ENCODE results near the gene KCNQ1. TPM values are rescaled to one million over a fixed set of nuclear protein-coding genes. Genes with fewer than 3 reads are reported as not detected.
A peak's percentile ranks its signal among the peaks of the same experiment; 100 is the strongest.

The KCNQ1 gene
- total RNA-seq, 1 donor from 2014 or later, result 8.5 TPM

- no peak overlapping the region for H3K27ac Mint-ChIP-seq
- TF ChIP-seq CTCF (IDR thresholded peaks at IDR 0.05; ENCODE audit: unreplicated experiment), result no peak
- no peaks in the 10 kb centered on the region for H3K36me3 Mint-ChIP-seq
- DNase-seq (ENCODE audit: low spot score in 2 of 2, unreplicated experiment in 2 of 2), result no peak
- no peaks in the 10 kb centered on the region for H3K9me3 Mint-ChIP-seq
- no peak overlapping the region for H3K4me3 Mint-ChIP-seq
- peaks cover 5% of the 10 kb centered on the region for H3K4me1 Mint-ChIP-seq
- H3K27me3 Mint-ChIP-seq (ENCODE audit: low read depth), result peaks cover 6% of the 10 kb centered on the region
Observed at GRCh38 chr11:2585566-2586086, 140.8 kb downstream of the KCNQ1 start.

GRCh38 chr11:2586087-2586792 lies 141.4 kb downstream of the KCNQ1 start:
- H3K9me3 Mint-ChIP-seq, result no peaks in the 10 kb centered on the region
- no peak overlapping the region for H3K27ac Mint-ChIP-seq
- no peak overlapping the region for H3K4me3 Mint-ChIP-seq
- TF ChIP-seq CTCF (IDR thresholded peaks at IDR 0.05; ENCODE audit: unreplicated experiment), result no peak
- peaks cover 5% of the 10 kb centered on the region for H3K4me1 Mint-ChIP-seq
- peak; percentile 17 to 37 for DNase-seq (ENCODE audit: low spot score in 2 of 2, unreplicated experiment in 2 of 2)
- H3K36me3 Mint-ChIP-seq, result no peaks in the 10 kb centered on the region
- H3K27me3 Mint-ChIP-seq (ENCODE audit: low read depth), result peaks cover 10% of the 10 kb centered on the region

- DNase-seq (ENCODE audit: low spot score in 2 of 2, unreplicated experiment in 2 of 2), result no peak
- no peak for TF ChIP-seq CTCF (IDR thresholded peaks at IDR 0.05; ENCODE audit: unreplicated experiment)
- peaks cover 10% of the 10 kb centered on the region for H3K27me3 Mint-ChIP-seq (ENCODE audit: low read depth)
Observed at GRCh38 chr11:2586793-2587131, 142.0 kb downstream of the KCNQ1 start.

GRCh38 chr11:2587132-2587930 lies 142.5 kb downstream of the KCNQ1 start:
- peak; percentile 10 to 30 for DNase-seq (ENCODE audit: low spot score in 2 of 2, unreplicated experiment in 2 of 2)
- Mint-ChIP-seq H3K4me1 (peaks cover 6% of the 10 kb centered on the region), H3K9me3 (no peaks in the 10 kb centered on the region), H3K4me3 (no peak overlapping the region), H3K27ac (no peak overlapping the region), H3K36me3 (no peaks in the 10 kb centered on the region), H3K27me3 (ENCODE audit: low read depth) (peaks cover 10% of the 10 kb centered on the region)
- TF ChIP-seq CTCF (IDR thresholded peaks at IDR 0.05; ENCODE audit: unreplicated experiment), result no peak

More at GRCh38 chr11:2586793-2587131, 142.0 kb downstream of the KCNQ1 start:
- Mint-ChIP-seq H3K9me3 (no peaks in the 10 kb centered on the region), H3K36me3 (no peaks in the 10 kb centered on the region), H3K4me3 (no peak overlapping the region), H3K27ac (no peak overlapping the region), H3K4me1 (peaks cover 7% of the 10 kb centered on the region)

- Mint-ChIP-seq H3K4me1 (peaks cover 2% of the 10 kb centered on the region), H3K4me3 (no peak overlapping the region), H3K27me3 (ENCODE audit: low read depth) (peaks cover 10% of the 10 kb centered on the region), H3K27ac (no peak overlapping the region), H3K9me3 (no peaks in the 10 kb centered on the region), H3K36me3 (no peaks in the 10 kb centered on the region)
- DNase-seq (ENCODE audit: low spot score in 2 of 2, unreplicated experiment in 2 of 2), result no peak
- no peak for TF ChIP-seq CTCF (IDR thresholded peaks at IDR 0.05; ENCODE audit: unreplicated experiment)
Observed at GRCh38 chr11:2587976-2588748, 143.4 kb downstream of the KCNQ1 start.
